Measurements from ENCODE around the gene RLF. TPM values are rescaled to one million over a fixed set of nuclear protein-coding genes. Genes with fewer than 3 reads are reported as not detected.

The RLF gene
- total and polyA plus RNA-seq, 2 of the 8 experiments (the other 6 are each of a cell fraction or from before 2014, with no cell fraction given) = 4.2 to 18.0 TPM

DNA sequence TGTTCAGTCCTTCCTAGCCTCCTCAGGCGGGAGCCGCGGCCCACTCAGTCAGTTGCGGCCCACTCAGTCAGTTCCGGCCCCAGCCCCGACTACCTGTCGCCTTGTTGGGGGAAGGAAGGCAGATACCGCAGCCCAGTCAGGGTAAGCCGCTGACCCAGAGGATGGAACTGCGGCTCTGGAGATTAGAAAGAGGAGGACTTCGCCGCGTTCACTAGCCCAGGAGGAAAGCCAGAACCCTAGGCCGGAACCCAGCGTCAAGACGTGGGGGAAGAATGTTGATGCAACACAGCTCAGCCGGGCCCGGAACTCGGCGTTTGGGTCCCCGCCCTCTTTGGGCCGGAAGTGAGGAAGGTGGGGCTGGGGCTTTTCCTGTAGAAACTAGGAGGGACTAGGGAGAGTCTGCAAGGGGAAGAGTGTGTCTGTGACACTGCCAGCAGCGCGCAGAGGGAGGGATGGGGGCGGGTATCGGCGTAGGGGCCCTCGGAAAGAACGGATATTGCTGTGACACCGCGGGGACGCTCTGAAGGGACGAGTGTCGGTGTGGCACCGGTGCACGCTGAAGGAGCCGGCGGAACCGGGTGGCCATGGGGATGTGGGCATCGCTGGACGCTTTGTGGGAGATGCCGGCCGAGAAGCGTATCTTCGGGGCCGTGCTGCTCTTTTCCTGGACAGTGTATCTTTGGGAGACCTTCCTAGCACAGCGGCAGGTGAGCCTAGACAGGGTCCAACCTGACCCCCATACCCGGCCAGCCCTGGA is 96.7 kb downstream of the RLF start, which contains the start of gene ZMPSTE24 (continued):
- TF ChIP-seq EP300 (IDR thresholded peaks at IDR 0.05; ENCODE audit: borderline replicate concordance in 1 of 2, low read depth in 2 of 2, low read length in 2 of 2) (no peak; a peak in 1 of 3 replicates), HDAC2 (IDR thresholded peaks at IDR 0.05; ENCODE audit: borderline replicate concordance in 1 of 2, low read depth in 2 of 2, low read length in 2 of 2) (no peak), RFX5 (IDR thresholded peaks at IDR 0.05; ENCODE audit: borderline replicate concordance, low read depth, low read length) (no peak), GABPA (IDR thresholded peaks at IDR 0.05; ENCODE audit: borderline replicate concordance, insufficient read depth, low read length) (peak; percentile 95), SP2 (IDR thresholded peaks at IDR 0.05; ENCODE audit: low read length) (no peak), NANOG (IDR thresholded peaks at IDR 0.05; ENCODE audit: insufficient read depth, low read depth, low read length, poor library complexity, severe bottlenecking) (peak; percentile 38), SP4 (IDR thresholded peaks at IDR 0.05; ENCODE audit: low read length) (peak; percentile 90), TCF12 (IDR thresholded peaks at IDR 0.05; ENCODE audit: low read depth, low read length) (no peak), TBP (IDR thresholded peaks at IDR 0.05; ENCODE audit: low read depth, low read length) (peak; percentile 85), BCL11A (IDR thresholded peaks at IDR 0.05; ENCODE audit: low read depth in 2 of 2, low read length in 2 of 2) (no peak), EGR1 (IDR thresholded peaks at IDR 0.05; ENCODE audit: borderline replicate concordance, low read depth, low read length) (peak; percentile 32; the same call in 1 of the 2 replicates), JUN (IDR thresholded peaks at IDR 0.05; ENCODE audit: low read depth, low read length) (no peak), EZH2 (IDR thresholded peaks at IDR 0.05; ENCODE audit: low read depth, low read length, severe bottlenecking) (no peak), YY1 (IDR thresholded peaks at IDR 0.05; ENCODE audit: low read depth, low read length) (peak; percentile 74), CHD2 (IDR thresholded peaks at IDR 0.05; ENCODE audit: low read length) (peak; percentile 56; the same call in 1 of the 2 replicates), HDAC6 (IDR thresholded peaks at IDR 0.05; ENCODE audit: low read depth, low read length) (no peak), KDM5A (IDR thresholded peaks at IDR 0.05; ENCODE audit: low read length) (peak; percentile 82), CEBPB (IDR thresholded peaks at IDR 0.05; ENCODE audit: low read depth, low read length) (peak; percentile 59), SRF (IDR thresholded peaks at IDR 0.05; ENCODE audit: low read depth, low read length) (peak; percentile 27; the same call in 1 of the 2 replicates)
- TF ChIP-seq, protein P1, sequence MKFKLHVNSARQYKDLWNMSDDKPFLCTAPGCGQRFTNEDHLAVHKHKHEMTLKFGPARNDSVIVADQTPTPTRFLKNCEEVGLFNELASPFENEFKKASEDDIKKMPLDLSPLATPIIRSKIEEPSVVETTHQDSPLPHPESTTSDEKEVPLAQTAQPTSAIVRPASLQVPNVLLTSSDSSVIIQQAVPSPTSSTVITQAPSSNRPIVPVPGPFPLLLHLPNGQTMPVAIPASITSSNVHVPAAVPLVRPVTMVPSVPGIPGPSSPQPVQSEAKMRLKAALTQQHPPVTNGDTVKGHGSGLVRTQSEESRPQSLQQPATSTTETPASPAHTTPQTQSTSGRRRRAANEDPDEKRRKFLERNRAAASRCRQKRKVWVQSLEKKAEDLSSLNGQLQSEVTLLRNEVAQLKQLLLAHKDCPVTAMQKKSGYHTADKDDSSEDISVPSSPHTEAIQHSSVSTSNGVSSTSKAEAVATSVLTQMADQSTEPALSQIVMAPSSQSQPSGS (IDR thresholded peaks at IDR 0.05; ENCODE audit: low read length) = no peak; the same call in 1 of the 2 replicates
- TF ChIP-seq, protein P2, sequence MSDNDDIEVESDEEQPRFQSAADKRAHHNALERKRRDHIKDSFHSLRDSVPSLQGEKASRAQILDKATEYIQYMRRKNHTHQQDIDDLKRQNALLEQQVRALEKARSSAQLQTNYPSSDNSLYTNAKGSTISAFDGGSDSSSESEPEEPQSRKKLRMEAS (IDR thresholded peaks at IDR 0.05) = peak; percentile 86; the same call in 1 of the 2 replicates
- TF ChIP-seq, protein P3, sequence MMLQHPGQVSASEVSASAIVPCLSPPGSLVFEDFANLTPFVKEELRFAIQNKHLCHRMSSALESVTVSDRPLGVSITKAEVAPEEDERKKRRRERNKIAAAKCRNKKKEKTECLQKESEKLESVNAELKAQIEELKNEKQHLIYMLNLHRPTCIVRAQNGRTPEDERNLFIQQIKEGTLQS (IDR thresholded peaks at IDR 0.05; ENCODE audit: insufficient read depth, low read depth, low read length) = no peak
